Right lobe of liver (tissue), 6 donors: ENCODE results near the gene ADTRP. TPM values are rescaled to one million over a fixed set of nuclear protein-coding genes. Genes with fewer than 3 reads are reported as not detected.
A peak's percentile ranks its signal among the peaks of the same experiment; 100 is the strongest.

Experiments
- ATAC-seq, 4 donors: fragments of 200-7000 bp; cut with Tn5 transposase; one replicate each; pipeline ENCODE4 v1.9.1; 2020; ENCODE audit warnings: mild to moderate bottlenecking in 4 of 4, moderate library complexity in 4 of 4
- DNase-seq, 3 donors: peaks; one replicate each; pipeline ENCODE4 v3.0.0-alpha.2; 2020
- H3K27ac ChIP-seq, 3 donors: fragments of 200-600 bp; one replicate each; pipeline ENCODE4 v1.8.0; 2022
- H3K27me3 ChIP-seq, 2 donors: fragments of 200-600 bp; one replicate each; pipeline ENCODE4 v1.8.0; 2022
- H3K36me3 ChIP-seq, 4 donors: fragments of 200-600 bp; sonication (generic) in 1 of 4; one replicate each; pipeline versions ENCODE4 v1.5.1 to v1.8.0; 2017 to 2022; ENCODE audit warnings: control low read depth in 1 of 4
- H3K4me1 ChIP-seq, 4 donors: fragments of 200-600 bp; sonication (generic) in 1 of 4; one replicate each; pipeline versions ENCODE4 v1.5.1 to v1.8.0; 2017 to 2022; ENCODE audit warnings: control low read depth in 1 of 4
- H3K4me3 ChIP-seq, 3 donors: fragments of 200-600 bp; one replicate each; pipeline ENCODE4 v1.8.0; 2022
- H3K9me3 ChIP-seq, 4 donors: fragments of 200-600 bp; sonication (generic) in 1 of 4; one replicate each; pipeline versions ENCODE4 v1.5.1 to v1.8.0; 2017 to 2022; ENCODE audit warnings: control low read depth in 1 of 4
- CTCF ChIP-seq, 4 donors: fragments of 200-600 bp in 3 of 4; fragments of 450-650 bp in 1 of 4; IDR thresholded peaks; one replicate each; pipeline versions ENCODE4 v1.5.1 to v1.8.0; 2016 to 2022; ENCODE audit warnings: antibody characterized with exemption in 4 of 4, mild to moderate bottlenecking in 2 of 4
- POLR2A ChIP-seq: fragments of 450-650 bp; IDR thresholded peaks from one replicate; pipeline ENCODE4 v1.6.1; 2017; ENCODE audit warnings: antibody characterized with exemption, mild to moderate bottlenecking
- WGBS: methylation state at CpG from one replicate; pipeline ENCODE4 v1.1.6; 2018; ENCODE audit warnings: low coverage, low lambda C conversion rate; ENCODE audit not compliant: insufficient coverage; ENCODE audit errors: missing lambda C conversion rate; 5-methylcytosine and 5-hydroxymethylcytosine counted together
- intact Hi-C, 2 donors: fragments of 100-400 bp; cut with DNase I; formaldehyde crosslinking; loops; one replicate each; pipeline versions ENCODE4 v1.11.2 to v1.14.1; 2022
- total RNA-seq, 6 experiments: library from RNA; depleted of rRNA in 2 of 6; stranded (reverse); fragments of >200 nt in 2 of 6; fragmentation: NEBNext Ultra II Directional in 3 of 6; extraction: Animal tissue kit (Norgen Biotek cat#: 25700) in 3 of 6; gene quantifications; one replicate each; pipeline versions ENCODE4 v1.1.0 to v1.2.4, GENCODE V29; 2016 to 2023
- donor health status: DM: no; HTN: yes; CAD: no.
- donor health status: DM: no; HTN: no; CAD: no.
- donor health status: DM: no; HTN: no; CAD: no.
- donor health status: DM: no; HTN: yes; CAD: no.
- donor health status: DM: no; HTN: yes; CAD: no.

Gene ADTRP
- total RNA-seq, 6 experiments from 2014 or later = 0.46 to 1.9 (median 0.92) TPM; not detected in 1

GRCh38 chr6:11748591-11749210 lies 29.9 kb downstream of the ADTRP start:
- DNase-seq (no peak), ATAC-seq (peak in 1 of 4 donors; percentile 14)
- H3K4me3 ChIP-seq = no peak overlapping the region
- H3K4me1 ChIP-seq = peaks cover 0 to 24% (median 6%) of the 10 kb centered on the region in 4 donors
- no peak overlapping the region for H3K27ac ChIP-seq
- intact Hi-C loops = no loop called here
- no peaks in the 10 kb centered on the region for H3K9me3 ChIP-seq
- H3K36me3 ChIP-seq = no peaks in the 10 kb centered on the region
- H3K27me3 ChIP-seq = no peaks in the 10 kb centered on the region
- no peak for TF ChIP-seq CTCF (IDR thresholded peaks at IDR 0.05)
- no peak for TF ChIP-seq POLR2A
- WGBS = 83% methylated on average over 7 of the region's 7 CpGs

GRCh38 chr6:11747021-11747420 lies 31.6 kb downstream of the ADTRP start:
- Histone ChIP-seq H3K27me3 (no peaks in the 10 kb centered on the region), H3K36me3 (no peaks in the 10 kb centered on the region), H3K4me3 (no peak overlapping the region), H3K4me1 (peaks cover 0 to 24% (median 6%) of the 10 kb centered on the region in 4 donors), H3K27ac (no peak overlapping the region), H3K9me3 (no peaks in the 10 kb centered on the region)
- intact Hi-C loops = no loop called here
- 71% methylated on average over 2 of the region's 3 CpGs for WGBS
- no peak for TF ChIP-seq CTCF (IDR thresholded peaks at IDR 0.05)
- no peak for TF ChIP-seq POLR2A
- DNase-seq (no peak), ATAC-seq (no peak)

GRCh38 chr6:11744753-11745152 lies 33.9 kb downstream of the ADTRP start:
- no peak overlapping the region for H3K4me3 ChIP-seq

GRCh38 chr6:11744101-11744500 lies 34.5 kb downstream of the ADTRP start:
- H3K36me3 ChIP-seq = no peaks in the 10 kb centered on the region
- TF ChIP-seq POLR2A = no peak
- no peak for TF ChIP-seq CTCF (IDR thresholded peaks at IDR 0.05)
- WGBS = 60% methylated on average over 1 of the region's 1 CpG
- H3K27me3 ChIP-seq = no peaks in the 10 kb centered on the region
- no peaks in the 10 kb centered on the region for H3K4me1 ChIP-seq
- H3K9me3 ChIP-seq = no peaks in the 10 kb centered on the region
- H3K27ac ChIP-seq = peak overlapping the region in 1 of 3 donors; percentile 33
- intact Hi-C loops = no loop called here
- no peak overlapping the region for H3K4me3 ChIP-seq
- ATAC-seq (no peak), DNase-seq (no peak)

More at GRCh38 chr6:11744753-11745152, 33.9 kb downstream of the ADTRP start:
- ATAC-seq (peak; percentile 59 to 80 (median 68)), DNase-seq (peak in 1 of 3 donors; percentile 52)
- Histone ChIP-seq H3K36me3 (no peaks in the 10 kb centered on the region), H3K4me1 (peaks cover 0 to 3% (median under 1%) of the 10 kb centered on the region in 4 donors), H3K27ac (peak overlapping the region in 1 of 3 donors; percentile 33), H3K27me3 (no peaks in the 10 kb centered on the region), H3K9me3 (no peaks in the 10 kb centered on the region)
- no peak for TF ChIP-seq POLR2A
- TF ChIP-seq CTCF (IDR thresholded peaks at IDR 0.05) = no peak
- intact Hi-C loops = no loop called here
- 34% methylated on average over 3 of the region's 3 CpGs for WGBS
